HG03196 (cell line): Measurements from ENCODE around the gene WDR90.

Experiments used
- ATAC-seq: cut with Tn5 transposase; IDR thresholded peaks from one replicate; pipeline ENCODE4 v1.9.1; 2021; ENCODE audit not compliant: unreplicated experiment

Gene WDR90

DNA sequence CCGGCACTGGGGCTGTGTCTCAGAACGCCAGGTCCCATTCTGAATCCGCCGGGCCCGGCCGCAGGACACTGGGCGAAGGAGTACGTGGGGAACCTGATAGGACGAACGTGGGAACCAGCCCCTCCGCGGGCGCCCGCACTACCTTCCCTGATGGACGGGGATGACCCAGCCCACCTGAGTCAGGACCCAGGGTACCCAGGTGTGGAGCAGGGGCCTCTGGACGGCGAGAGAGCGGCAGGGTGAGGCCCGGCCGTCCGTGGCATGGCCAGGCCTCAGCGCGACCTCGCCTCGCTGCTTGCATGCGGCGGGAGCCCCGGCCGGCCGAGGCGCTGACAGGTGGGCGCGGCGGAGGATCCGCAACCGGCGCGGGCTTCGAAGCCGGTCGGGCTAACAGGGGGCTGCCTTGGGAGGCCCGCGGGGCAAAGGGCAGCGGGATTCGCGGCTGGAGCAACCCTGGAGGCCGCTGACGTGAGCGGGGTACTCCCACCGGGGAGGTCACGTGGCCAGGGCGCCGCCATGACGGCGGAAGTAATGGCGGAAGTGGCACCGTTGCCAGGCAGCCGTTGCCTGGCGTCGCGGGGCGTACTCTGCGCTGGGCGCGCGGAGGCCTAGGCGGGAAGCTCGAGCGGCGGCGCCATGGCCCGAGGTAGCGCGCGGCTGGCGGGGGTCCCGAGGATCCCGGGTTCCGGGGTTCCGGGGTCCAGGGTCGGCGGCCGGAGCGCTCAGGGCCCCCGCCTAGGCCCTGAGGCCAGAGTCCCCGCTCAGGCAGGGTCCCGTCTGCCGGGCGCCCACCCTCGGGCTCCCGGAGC, at the start of gene WDR90:
Gene WDR90 (plus strand): TSS at position 585 of the 809 bp plus-strand sequence. CDS start 52 bp downstream, at position 637.
- ATAC-seq, result peak; percentile 58

- no peak for ATAC-seq
These were observed 48.4 kb upstream of the WDR90 start for GRCh38 chr16:600781-601180.

GRCh38 chr16:603933-604332, 45.2 kb upstream of the WDR90 start:
- ATAC-seq, result no peak

DNA sequence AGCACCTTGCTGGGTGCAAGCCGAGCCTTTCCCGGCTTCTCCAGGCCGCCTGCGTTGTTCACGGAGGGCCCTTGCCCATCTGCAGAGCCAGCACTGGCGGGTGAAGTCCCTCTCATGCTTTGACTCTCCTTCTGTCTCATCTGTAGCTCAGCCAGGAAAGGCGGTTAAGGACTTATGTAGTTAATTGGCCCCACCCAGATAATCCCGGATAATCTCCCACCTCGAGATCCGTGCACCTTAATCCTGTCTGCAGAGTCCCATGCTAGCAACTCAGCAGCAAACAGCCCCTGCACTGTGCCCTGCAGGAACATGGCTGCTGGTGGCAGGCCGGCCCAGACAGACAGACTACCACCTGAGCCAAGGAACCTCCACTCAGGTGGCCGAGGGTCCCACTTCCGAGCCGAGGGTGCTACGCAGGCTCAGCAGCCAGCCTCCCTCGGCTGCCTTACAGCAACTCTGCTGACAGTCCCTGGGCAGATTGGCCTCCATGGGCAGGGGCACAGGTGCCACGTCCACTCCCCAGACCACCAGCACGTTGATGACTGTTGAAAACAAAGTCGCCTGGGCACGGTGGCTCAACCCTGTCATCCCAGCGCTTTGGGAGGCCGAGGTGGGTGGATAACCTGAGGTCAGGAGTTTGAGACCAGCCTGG, 42.4 kb upstream of the WDR90 start:
- no peak for ATAC-seq

GRCh38 chr16:608019-608418, 41.1 kb upstream of the WDR90 start:
- ATAC-seq, result no peak

DNA sequence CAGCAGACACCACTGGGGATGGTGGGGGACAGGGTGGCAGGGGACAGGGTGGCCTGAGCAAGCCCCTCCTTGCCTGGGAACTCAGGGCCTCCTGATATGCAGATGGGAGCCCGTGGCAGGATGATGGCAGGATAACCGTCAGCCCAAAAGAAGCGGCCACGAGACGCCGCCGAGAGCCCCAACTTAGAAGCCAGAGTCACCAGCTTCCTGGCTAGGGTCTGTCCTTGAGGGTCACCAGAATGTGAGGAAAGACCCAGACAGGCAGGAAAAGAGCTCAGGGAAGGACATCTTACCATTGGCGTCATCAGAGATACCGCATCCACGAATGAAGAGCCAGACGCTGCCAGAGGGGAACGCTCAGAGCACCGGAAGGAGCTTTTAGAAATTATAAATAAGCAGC, 39.8 kb upstream of the WDR90 start:
- no peak for ATAC-seq

GRCh38 chr16:609984-610383, 39.2 kb upstream of the WDR90 start:
- no peak for ATAC-seq

DNA sequence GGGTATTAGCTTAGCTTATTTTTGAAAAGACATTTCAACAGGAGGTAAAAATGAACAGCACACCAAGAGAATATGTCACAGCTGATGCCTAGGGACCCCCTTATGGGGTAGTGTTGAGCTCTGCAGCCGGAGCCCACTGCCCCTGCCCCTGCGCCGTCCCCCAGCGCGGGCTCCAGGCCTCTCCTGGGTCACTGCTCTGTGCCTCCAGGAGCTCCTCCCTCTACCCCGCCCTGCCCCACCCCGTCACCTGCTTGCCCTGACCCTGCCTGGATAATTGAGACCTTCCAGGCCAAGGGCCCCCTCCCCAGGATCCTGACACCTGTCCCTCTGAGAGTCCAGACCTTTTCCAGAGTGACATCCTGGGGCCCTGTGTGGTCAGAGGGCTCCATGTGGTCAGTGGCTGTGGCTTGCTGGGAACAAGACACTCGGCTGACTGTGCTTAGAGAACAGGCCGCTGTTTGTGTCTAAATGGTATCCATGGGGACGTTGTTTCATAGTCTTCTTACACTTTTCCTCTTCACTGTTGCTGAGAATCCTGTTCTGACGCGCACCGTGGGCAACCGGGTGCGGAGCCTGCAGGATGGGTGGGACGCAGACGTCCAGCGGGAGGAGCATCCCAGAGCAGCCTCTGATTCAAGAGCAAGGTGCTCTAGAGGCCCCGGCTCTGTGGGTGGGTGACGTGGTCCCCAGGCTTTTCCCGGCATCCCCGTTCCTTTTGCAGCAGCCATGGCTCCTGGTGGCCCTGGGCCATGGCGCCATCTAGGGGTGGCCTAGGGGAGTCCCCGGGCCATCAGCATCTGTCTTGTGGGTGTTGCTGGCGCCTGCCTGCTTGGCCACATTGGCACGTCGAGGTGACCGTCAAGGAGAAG, 38.4 kb upstream of the WDR90 start:
- no peak for ATAC-seq

- no peak for ATAC-seq
These were observed 34.0 kb upstream of the WDR90 start for GRCh38 chr16:615122-615521.

GRCh38 chr16:616733-617586, 32.2 kb upstream of the WDR90 start:
- ATAC-seq, result no peak

- ATAC-seq, result no peak
These were observed 31.3 kb upstream of the WDR90 start for GRCh38 chr16:617855-618254.

DNA sequence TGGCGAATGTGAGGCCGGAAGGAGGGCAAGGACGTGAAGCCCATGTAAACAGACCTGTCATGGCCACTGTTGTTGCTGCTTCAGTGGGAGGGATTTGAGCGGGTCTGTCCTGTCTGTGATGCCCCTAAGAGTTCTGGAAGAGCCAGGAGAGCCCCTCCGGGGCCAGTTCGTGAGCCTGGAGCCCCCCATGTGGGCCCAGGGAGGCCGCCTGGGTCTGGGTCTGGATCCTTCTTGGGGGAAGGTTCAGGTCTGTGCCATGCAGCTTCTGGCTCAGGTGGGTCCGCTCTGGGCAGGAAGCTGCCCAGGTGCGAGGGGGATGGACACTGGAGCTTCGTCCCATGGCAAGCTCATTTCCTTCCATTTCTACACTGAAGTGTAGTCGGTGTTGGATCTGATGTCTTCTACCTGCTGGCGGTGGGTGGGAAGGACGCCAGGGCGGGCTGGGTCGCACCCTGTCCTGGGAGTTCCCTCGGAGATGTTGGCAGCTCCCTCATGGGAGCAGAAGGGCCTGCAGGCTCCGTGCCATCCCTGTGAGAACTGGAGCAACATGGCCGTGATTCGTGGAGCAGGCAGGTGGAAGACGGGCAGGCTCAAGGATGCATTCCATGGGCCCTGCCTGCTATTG, 29.6 kb upstream of the WDR90 start:
- no peak for ATAC-seq

GRCh38 chr16:620700-621525, 28.3 kb upstream of the WDR90 start:
- ATAC-seq, result no peak

DNA sequence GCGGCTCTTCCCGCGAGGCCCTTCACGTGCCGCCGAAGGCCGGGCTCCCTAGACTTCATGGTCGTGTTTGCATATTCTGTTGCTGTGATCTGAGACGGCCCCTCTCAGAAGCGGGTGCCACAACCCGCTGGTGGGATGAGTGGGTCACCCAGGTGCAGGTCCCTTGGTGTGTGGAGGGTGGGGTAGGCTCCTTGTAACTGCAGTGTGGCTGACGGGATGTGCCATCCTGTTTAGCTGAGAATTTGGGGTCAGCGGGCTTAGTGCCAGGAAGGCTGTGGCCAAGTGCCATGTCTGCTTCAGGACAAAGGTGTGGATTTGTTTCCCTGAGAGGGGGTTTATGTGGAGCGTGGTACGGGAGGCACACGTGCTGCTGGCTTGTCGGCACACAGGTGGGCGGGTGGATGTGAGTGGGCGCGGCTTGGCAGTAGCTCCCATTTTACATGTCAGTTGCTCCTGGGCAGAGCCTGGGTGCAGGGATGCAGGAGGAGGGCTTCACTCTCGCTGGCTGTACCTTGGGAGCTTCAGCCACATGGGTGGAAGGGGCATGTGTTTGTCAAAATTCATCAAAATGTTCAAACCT, 27.5 kb upstream of the WDR90 start:
- ATAC-seq, result no peak

DNA sequence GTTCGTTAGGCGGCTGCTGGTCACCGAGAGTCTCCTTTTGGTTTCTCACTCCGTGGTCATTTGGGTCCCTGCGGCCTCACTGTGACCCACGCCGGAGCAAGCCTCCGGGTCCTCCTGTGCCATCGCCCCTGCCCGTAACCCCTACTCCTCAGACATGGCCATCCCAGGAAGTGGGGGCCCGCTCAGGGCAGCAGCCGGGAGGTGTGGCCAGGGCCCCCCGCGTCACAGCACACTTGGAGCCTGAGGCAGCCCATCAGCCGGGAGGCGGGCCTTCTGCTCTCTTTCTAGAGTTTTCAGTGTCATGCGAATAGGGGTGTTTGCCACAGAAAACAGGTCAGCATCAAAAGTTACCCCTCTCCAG, 26.3 kb upstream of the WDR90 start:
- no peak for ATAC-seq

DNA sequence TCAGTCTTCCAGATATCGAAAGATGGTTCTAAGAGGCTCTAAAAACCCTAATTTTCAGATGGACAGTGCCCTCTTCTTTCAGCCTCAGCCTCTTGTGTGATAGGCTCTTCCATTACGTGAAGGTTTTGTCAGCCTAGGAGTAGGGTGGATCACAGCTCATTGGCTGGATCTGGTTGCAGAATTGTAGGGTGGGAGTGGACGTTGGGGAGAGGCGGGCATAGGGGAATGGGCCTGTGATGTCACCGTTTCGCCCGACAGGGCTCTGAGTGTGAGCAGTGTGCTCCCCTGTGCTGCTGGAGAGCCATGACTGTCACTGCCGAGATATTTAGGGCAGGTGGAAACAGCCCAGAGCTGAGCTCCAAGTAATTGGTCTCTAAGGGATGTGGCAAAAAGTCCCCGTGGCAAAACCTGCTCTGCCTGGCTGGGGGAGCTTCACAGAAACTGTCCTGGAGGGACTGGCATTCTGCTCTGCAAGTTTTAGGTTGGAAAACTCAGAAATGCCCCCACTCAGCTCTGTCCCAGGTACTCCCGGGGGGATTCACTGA, 24.6 kb upstream of the WDR90 start:
- ATAC-seq, result no peak

GRCh38 chr16:625117-625976, 23.8 kb upstream of the WDR90 start:
- no peak for ATAC-seq
